ENCODE results near the gene CFAP210.
"Not testable (repeated sequence)": the region's sequence is repeated elsewhere in the genome, so short reads cannot be mapped to it uniquely, and the experiment has no call there.

CFAP210 gene

DNA sequence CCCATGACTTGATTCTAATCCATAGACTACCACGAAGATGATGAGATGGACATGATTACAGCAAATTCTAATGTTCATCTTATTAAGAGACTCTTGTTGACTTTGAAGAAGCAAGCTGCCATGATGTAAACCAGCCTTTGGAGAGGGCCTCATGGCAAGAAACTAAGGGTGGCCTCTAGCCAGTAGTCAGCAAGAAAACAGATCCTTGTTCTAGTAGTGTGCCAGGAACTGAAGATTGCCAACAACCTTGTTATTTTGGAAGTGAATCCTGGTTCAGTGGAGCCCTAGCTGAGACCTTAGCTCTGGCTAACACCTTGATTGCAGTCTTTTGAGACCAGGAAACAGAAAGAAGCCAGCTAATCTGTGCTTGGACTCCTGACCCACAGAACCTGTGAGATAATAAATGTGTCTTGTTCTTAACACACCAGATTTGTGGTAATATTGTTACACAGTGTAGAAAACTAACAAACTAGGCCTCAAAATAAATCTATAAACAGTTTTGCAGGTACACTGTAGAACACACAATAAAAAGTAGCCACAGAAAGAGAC, 10.0 kb upstream of the CFAP210 start:
- TF ChIP-seq, protein P1, sequence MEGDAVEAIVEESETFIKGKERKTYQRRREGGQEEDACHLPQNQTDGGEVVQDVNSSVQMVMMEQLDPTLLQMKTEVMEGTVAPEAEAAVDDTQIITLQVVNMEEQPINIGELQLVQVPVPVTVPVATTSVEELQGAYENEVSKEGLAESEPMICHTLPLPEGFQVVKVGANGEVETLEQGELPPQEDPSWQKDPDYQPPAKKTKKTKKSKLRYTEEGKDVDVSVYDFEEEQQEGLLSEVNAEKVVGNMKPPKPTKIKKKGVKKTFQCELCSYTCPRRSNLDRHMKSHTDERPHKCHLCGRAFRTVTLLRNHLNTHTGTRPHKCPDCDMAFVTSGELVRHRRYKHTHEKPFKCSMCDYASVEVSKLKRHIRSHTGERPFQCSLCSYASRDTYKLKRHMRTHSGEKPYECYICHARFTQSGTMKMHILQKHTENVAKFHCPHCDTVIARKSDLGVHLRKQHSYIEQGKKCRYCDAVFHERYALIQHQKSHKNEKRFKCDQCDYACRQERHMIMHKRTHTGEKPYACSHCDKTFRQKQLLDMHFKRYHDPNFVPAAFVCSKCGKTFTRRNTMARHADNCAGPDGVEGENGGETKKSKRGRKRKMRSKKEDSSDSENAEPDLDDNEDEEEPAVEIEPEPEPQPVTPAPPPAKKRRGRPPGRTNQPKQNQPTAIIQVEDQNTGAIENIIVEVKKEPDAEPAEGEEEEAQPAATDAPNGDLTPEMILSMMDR (IDR thresholded peaks at IDR 0.05) = no peak
- Histone ChIP-seq H3K27ac (no peak overlapping the region), H3K4me3 (no peak overlapping the region)
- no peak for DNase-seq (ENCODE audit: low spot score)

DNA sequence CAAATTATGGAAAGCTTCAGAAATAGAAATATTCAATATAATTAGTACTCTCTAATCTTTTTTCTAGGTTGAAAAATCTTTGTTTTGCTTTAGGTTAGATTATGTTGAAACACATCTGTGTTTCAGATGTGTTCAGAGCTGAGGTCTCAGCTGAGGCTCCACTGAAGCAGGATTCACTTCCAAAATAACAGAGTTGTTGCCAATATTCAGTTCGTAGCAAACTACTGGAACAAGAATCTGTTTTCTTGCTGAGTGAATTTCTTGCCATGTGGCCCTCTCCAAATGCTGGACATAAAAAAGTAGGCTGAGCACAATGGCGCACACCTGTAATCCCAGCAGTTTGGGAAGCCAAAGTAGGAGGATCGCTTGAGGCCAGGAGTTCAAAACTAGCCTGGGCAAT, 8.8 kb upstream of the CFAP210 start:
- TF ChIP-seq, protein P1 (IDR thresholded peaks at IDR 0.05) = no peak
- no peak overlapping the region for H3K27ac ChIP-seq
- H3K4me3 ChIP-seq = no peak overlapping the region

DNA sequence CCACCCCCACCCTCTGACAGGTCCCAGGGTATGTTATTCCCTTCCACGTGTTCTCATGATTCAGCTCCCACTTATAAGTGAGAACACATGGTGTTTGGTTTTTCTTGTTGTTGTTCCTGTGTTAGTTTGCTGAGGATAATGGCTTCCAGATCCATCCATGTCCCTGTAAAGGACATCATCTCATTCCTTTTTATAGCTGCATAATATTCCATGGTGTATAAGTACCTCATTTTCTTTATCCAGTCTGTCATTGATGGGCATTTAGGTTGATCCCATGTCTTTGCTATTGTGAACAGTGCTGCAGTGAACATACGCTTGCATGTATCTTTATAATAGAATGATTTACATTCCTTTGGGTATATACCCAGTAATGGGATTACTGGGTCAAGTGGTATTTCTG, 5.0 kb upstream of the CFAP210 start:
- not testable (repeated sequence) for DNase-seq (ENCODE audit: low spot score); H3K27ac ChIP-seq; H3K4me3 ChIP-seq

More for the DNA sequence above, 8.8 kb upstream of the CFAP210 start:
- no peak for DNase-seq (ENCODE audit: low spot score)

DNA sequence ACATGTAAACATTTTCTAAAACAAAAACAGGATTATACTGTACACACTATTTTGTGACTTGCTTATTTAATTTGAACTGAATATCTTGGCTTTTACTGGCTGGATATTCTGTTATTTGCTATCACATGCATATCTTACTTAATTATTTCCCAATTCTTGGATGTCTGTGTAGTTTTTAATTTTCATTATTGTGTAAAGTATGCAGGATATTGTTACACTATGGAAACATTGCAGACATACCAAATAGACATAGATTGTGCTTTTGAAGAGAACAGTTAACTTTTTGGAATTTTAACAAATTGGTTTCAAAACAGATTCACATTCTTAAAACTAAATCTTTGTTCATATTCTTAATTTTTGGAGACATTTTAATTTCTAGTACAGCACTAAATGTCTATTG, 2.2 kb upstream of the CFAP210 start:
- no peak for DNase-seq (ENCODE audit: low spot score)
- TF ChIP-seq, protein P1 (IDR thresholded peaks at IDR 0.05) = no peak

DNA sequence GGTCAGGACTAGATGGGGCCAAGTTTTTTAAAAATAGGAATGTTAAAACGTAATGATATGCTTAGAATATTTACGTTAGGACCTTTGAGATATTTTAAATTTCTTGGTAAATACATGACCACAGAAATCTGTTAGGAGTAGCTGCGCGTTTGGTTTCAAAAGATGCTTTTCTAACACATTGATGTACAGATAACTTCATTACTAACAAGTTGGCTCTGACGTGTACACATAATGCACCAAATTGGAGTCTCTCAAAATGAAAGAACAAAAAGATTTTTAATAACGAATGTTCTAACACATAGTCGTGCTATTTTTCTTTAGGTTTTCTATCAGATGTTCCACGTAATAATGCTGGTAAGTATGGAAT, 672 bp upstream of the CFAP210 start:
- TF ChIP-seq, protein P1 (IDR thresholded peaks at IDR 0.05) = no peak
- DNase-seq (ENCODE audit: low spot score) = no peak
- peak overlapping the region in 1 of 2 donors; percentile 84 for H3K27ac ChIP-seq
- peak overlapping the region; percentile 94 for H3K4me3 ChIP-seq

More for the DNA sequence above, 2.2 kb upstream of the CFAP210 start:
- Histone ChIP-seq H3K4me3 (no peak overlapping the region), H3K27ac (no peak overlapping the region)

DNA sequence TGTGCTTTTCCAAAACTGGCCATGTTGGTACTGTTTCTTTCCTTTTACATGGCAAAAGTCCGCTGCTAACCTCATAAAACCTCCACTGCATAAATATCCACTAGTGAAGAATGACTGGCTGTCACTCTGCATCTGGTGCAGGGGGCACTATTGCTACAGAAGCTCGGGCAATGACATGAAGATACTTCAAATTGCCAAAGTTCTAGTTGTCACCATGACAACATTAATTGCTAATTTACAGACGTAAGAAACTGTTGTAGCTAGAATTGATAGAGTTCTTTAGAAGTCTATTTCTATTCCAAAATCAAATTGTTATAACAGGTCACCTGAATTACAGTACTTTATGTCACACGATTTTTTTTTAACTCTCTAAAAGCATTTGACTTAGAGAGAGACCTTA, 845 bp downstream of the CFAP210 start:
- DNase-seq (ENCODE audit: low spot score) = no peak
- TF ChIP-seq, protein P1 (IDR thresholded peaks at IDR 0.05) = no peak
- no peak overlapping the region for H3K27ac ChIP-seq
- H3K4me3 ChIP-seq = peak overlapping the region; percentile 94

DNA sequence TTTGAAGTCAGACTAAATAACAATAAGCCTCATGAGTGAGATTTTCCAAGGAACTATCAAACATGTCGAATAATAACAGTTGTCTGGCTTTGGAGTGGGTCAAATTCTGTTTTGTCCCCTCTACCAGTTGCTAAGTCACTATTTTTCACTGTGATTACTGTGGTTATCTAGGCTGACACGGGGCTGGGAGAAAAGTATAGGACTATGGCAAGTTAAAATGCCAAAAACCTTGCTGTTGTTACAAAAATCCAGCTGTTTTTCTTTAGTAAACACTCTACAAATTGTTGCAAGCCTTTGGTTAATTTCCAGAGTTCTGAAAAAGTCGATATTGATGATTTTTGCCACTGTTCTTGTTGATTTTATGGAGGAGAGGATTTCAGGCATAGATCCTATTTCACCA, 1.5 kb downstream of the CFAP210 start:
- TF ChIP-seq, protein P1 (IDR thresholded peaks at IDR 0.05) = no peak
- Histone ChIP-seq H3K4me3 (no peak overlapping the region), H3K27ac (no peak overlapping the region)
- no peak for DNase-seq (ENCODE audit: low spot score)

DNA sequence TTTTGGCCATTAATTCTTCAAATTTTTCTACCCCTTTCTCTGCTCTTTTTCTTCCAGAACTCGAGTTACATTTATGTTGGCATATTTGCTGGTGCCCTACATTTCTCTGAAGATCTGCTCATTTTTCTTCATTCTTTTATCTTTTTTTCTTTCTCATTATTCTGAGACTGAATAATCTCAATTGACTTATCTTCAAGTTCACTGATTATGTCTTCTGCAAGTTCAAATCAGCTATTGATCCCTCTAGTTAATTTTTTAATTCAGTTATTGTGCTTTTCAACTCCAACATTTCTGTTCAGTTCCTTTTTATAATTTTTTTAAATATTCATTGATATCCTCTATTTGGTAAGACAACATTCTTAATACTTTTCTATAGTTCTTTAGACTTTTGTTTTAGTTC, 3.2 kb downstream of the CFAP210 start:
- H3K4me3 ChIP-seq = no peak overlapping the region
- TF ChIP-seq, protein P1 (IDR thresholded peaks at IDR 0.05) = no peak
- no peak for DNase-seq (ENCODE audit: low spot score)
- H3K27ac ChIP-seq = no peak overlapping the region

DNA sequence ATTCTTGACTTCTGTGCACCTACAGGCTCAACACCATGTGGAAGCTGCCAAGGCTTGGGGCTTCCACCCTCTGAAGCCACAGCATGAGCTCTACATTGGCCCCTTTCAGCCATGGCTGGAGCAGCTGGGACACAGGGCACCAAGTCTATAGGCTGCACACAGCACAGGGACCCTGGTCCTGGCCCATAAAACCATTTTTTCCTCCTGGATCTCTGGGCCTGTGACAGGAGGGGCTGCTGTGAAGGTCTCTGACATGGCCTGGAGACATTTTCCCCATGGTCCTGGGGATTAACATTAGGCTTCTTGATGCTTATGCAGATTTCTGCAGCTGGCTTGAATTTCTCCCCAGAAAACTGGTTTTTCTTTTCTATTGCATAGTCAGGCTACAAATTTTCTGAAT, 6.3 kb downstream of the CFAP210 start:
- not testable (repeated sequence) for H3K4me3 ChIP-seq; DNase-seq (ENCODE audit: low spot score); H3K27ac ChIP-seq

DNA sequence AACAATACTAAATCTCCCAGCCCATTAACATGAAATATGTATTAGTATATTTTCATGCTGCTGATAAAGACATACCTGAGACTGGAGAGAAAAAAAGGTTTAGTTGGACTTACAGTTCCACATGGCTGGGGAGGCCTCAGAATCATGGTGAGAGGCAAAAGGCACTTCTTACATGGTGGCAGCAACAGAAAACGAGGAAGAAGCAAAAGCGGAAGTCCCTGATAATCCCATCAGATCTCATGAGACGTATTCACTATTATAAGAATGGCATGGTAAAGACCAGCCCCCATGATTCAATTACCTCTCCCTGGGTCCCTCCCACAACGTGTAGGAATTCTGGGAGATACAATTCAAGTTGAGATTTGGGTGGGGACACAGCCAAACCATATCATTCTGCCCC, 7.4 kb downstream of the CFAP210 start:
- not testable (repeated sequence) for DNase-seq (ENCODE audit: low spot score); H3K4me3 ChIP-seq; H3K27ac ChIP-seq

DNA sequence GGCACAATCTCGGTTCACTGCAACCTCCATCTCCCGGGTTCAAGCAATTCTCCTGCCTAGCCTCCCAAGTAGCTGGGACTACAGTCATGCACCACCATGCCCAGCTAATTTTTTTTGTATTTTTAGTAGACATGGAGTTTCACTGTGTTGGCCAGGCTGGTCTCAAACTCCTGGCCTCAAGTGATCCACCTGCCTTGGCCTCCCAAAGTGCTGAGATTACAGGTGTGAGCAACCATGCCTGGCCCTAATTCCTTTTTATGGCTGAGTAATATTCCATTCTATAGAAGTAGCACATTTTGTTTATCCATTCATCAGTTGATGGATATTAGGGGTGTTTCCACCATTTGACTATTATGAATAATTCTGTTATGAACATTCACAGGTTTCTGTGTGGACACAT, 9.5 kb downstream of the CFAP210 start:
- not testable (repeated sequence) for DNase-seq (ENCODE audit: low spot score); H3K27ac ChIP-seq; H3K4me3 ChIP-seq
